Muscle of back (tissue), 10 donors: ENCODE data around the gene PIWIL1. TPM values are rescaled to one million over a fixed set of nuclear protein-coding genes. Genes with fewer than 3 reads are reported as not detected.

Experiments
- polyA plus RNA-seq, 10 donors: library from polyadenylated mRNA; unstranded; fragments of 120-200 nt; gene quantifications; one replicate each; pipeline ENCODE4 v1.2.1, GENCODE V29; 2013; ENCODE audit not compliant: insufficient read length in 10 of 10

PIWIL1 gene
- polyA plus RNA-seq, 10 donors = 0.03 to 0.52 (median 0.16) TPM; not detected in 3

Other genes with a start within 250 kb of the PIWIL1 start
- 10 to 100 TPM in 9 of 10 donors, 1 to 10 TPM in 1; 9.8 to 25.7 (median 12.4) TPM for gene FZD10, start 175.4 kb upstream of the PIWIL1 start, polyA plus RNA-seq